Limb (tissue), 2 donors: ENCODE data around the gene AEN.

Experiments used
- DNase-seq, 2 donors: peaks; one replicate each; pipeline ENCODE4 v3.0.0-alpha.2; 2016; ENCODE audit errors: extremely low spot score in 2 of 2

Gene AEN, protein sequence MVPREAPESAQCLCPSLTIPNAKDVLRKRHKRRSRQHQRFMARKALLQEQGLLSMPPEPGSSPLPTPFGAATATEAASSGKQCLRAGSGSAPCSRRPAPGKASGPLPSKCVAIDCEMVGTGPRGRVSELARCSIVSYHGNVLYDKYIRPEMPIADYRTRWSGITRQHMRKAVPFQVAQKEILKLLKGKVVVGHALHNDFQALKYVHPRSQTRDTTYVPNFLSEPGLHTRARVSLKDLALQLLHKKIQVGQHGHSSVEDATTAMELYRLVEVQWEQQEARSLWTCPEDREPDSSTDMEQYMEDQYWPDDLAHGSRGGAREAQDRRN

DNA sequence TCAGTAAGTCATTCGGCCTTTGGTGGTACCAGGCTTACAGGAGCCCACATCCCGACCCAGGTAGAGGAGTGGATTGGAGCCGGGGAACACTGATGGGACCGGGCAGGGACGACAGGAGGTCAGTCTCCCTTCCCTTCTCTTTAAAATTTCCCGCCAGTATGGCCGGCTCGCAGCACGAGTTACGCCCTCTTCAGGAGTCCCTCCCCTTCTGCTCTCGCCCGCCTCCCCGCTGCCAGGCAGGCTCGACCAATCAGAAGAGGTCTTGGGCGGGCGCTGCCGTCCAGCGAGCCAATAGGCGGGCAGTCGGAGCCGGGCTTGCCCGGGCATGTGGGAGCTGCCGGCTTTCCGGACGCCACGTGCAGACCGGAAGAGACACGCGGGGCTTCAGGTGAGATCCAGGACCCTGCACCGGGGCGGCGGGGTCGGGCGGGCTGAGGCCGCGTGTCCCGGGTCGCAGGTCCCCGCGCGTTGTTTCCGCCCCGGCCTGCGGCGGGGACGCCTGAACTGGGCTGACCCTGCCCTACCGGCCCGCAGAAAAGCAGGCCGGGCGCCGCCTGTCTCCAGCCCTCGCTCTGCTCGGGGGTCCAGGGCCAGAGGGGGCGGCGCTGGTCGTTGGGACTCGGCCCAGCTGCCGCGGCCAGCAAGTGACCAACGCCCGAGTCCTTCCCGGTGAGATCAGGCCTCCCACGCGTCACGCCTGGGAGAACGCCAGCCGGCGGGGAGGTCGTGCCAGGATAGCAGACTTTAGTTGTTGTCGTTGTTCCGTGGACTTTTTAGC is at the start of gene AEN:
AEN (plus strand) TSS at position 346 of the 778 bp plus-strand sequence. CDS start 4,870 bp downstream, outside the sequence.
- peak; percentile 97 for DNase-seq

DNA sequence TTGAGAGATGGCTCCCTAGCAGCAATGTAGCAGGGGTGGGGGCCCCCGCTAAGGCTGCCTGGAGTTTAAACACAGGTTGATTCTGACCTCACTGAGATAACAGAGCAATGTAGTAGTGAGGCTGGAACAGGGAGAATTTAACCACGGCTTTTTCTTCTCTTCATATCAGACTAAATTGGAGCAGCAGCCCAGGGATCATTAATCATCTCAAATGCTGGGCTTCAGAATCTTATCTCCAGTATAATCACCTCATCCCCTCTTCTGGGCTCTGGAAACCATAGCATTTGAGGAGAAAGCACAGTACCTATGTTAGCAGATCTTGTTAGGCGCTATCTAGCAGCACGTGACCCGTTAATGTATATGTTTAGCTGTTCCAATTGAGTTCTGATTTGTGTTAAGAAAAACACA is 49.3 kb upstream of the AEN start:
- DNase-seq: no peak

DNA sequence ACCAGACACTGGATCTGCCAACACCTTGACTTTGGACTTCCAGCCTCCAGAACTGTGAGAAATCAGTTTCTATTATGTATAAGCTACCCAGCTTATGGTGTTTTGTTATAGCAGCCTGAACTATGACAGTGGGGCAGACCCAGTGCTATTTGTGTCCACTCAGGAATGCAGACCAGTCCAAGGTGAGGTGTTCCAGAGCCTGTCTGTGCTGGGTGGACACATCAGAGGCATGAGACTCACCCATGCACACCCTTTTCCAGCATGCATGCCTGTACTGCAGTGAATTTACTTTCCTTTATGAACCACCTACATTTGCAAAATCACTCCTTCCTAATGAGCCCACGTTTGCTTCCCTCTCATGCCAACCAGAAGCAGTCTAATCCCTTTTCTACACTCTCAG is 47.1 kb upstream of the AEN start:
- no peak for DNase-seq

DNA sequence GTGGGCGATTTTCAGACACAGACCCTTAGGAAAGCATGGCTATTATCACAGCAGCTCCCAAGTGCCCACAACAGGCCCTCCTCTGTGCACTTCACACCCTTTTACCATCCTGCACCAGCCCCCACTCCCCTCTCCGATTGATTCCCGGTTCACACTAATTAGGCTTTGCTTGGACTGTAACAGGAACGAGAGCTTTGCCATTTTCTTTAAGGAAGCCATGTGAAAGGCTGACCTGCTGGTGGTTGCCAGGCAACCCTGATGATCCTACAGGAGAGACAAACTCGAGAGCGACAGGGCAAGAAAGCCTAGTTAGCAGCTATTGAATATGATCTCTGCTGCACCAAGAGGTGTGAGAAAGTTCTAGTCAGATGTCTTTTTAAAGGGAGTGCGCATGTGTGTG is 46.5 kb upstream of the AEN start:
- DNase-seq: no peak

DNA sequence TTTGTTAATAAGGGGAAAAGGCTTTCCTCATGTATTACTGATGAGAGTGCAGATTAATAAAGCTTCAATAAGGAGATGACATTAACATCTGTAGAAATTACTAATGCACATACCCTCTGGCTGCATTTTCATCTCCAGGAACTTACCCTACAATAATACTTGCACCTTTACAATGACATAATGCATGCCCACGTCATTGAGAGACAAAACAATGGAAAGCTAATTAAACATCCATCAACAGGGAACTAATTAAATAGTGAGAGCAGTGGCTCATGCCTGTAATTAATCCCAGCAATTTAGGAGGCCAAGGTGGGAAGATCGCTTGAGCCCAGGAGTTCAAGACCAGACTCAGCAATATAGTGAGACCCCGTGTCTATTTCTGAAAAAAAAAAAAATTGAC is 41.8 kb upstream of the AEN start:
- no peak for DNase-seq

DNA sequence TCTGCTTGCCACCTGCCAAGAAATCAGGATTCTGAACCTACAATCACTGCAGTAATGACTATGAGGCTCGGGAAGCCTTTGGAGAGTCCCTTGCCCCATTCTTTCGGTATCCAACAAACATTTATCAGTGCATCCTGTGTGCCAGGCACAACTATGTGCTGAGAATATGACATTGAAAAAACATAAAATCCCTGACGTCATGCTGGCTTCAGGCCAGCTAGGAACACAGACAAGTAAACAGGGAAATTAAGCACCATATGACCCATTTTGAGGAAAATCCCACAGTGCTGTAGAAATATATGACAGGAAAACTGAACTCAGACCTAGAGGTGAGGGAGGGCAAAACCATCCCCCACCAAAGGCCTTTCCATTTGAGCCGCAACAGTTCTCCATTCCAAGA is 40.6 kb upstream of the AEN start:
- DNase-seq: no peak

DNA sequence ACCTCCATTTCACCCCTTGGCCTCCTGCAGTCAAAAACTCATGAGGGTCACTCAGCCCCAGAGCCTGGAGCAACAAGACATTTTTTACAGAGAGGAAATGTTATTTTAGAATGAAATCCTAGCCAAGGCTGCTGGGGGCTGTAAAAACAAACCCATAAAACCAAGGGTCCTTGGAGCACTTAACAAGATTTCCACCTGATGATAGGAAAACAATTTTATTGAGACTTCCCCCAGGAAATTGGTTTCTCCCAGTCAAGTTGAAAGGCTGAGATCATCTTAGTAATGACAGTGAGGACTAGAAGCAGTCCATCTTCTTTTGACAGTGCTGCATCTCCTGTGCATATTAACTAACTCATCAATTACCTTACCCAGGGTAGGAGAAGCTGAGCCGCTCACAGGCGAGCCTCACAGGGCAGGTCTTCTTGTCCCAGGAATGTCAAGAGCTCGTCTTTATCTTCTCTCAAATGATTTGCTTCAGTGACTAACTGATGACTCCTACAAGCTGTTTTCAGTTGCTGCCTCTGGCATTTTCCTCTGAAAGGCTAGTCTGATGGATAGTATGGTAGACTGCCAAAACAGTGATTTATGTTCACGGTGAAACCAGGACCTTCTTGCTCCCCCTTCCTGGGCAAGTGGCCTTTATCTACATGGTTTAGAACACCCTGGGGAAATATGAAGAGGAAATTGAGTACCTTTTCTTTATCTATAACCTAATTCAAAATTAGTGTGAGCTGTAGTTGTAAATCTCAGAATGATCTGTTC is 34.6 kb upstream of the AEN start:
- no peak for DNase-seq

DNA sequence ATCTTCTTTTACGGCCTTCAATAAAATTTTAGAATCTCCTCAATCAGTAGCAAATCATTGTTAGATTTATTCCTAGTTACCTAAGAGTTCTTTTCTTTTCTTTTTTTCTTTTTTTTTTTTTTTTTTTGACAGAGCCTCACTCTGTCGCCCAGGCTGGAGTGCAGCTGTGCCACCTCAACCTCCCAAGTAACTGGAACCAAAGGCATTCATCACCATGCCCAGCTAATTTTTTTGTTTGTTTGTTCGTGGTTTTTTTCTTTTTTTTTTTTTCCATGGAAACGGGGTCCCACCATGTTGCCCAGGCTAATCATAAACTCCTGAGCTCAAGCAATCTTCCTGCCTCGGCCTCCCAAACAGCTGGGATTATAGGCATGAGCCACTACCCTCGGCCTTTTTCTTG is 30.4 kb upstream of the AEN start:
- no peak for DNase-seq

DNA sequence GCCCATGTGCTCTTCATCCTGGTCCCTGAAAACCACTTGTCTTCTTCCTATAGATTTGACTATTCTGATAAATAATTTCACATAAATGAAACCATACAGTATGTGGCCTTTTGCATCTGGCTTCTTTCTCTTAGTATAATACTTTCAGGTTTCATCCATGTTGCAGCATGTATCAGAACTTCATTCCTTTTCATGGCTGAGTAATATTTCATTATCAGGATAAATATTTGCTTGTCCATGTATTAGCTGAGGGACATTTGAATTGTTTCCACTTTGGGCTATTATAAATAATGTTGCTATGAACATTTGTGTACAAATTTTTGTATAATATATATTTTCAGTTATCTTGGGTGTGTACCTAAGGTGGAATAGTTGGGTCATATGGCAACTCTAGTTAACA is 29.8 kb upstream of the AEN start:
- no peak for DNase-seq

DNA sequence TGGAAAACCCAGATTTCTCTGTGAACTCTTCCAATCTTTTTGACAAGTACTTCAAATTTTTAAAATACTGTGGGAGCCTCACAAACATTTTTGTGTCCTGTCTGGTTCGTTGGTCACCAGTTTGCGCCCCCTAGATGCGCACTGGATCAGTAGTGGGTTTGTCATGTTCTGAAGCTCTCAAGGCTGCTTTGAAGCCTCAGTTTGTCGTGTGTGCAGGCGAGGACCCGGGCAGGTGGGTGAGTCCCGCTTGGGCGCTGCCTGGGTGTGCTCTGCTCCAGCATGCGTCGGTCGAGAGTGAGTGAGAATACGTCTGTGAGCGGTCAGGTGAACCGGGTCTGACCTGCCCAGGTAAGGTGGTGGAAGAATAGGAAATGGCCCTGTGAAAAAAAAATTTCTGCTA is 17.3 kb upstream of the AEN start:
- DNase-seq: no peak

DNA sequence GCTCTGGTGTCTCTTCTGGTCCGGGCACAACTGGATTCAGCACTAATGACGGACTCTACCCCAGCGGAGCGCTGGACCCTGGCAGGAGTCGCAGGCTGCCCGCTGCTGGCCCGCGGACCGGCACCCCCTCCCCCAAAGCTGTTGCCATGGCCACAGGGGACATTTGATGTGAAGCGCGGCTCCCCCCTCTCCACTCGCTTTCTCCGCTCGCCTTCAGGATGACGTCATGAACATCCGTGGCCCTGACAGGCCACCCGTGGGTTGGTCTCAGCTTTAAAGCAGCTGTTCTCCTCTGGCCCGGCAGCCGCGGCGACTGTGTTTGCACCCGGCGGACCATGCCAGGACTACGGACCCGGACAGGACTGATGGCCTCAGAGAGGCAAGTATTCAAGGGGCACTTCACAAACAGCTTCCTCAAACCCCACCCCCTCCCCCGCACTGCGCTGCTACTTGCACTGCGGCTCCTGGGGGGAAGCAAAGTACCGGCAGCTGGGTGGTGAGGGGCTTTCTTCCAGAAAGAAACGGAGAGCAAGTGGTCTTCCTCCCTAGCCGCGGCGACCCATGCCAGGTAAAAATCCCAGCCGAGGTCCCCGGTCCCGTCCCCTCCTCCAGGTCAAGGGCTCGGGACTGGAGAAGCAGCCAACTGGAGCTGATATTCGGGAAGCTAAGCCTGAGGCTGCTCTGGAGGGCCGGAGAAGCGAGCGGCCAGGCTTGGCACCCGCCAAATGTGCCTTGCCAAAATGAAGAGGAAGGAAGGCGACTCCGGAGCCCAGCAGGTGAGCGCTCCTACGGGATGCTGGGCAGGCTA is 16.6 kb upstream of the AEN start:
- DNase-seq: peak in 1 of 2 donors; percentile 59

DNA sequence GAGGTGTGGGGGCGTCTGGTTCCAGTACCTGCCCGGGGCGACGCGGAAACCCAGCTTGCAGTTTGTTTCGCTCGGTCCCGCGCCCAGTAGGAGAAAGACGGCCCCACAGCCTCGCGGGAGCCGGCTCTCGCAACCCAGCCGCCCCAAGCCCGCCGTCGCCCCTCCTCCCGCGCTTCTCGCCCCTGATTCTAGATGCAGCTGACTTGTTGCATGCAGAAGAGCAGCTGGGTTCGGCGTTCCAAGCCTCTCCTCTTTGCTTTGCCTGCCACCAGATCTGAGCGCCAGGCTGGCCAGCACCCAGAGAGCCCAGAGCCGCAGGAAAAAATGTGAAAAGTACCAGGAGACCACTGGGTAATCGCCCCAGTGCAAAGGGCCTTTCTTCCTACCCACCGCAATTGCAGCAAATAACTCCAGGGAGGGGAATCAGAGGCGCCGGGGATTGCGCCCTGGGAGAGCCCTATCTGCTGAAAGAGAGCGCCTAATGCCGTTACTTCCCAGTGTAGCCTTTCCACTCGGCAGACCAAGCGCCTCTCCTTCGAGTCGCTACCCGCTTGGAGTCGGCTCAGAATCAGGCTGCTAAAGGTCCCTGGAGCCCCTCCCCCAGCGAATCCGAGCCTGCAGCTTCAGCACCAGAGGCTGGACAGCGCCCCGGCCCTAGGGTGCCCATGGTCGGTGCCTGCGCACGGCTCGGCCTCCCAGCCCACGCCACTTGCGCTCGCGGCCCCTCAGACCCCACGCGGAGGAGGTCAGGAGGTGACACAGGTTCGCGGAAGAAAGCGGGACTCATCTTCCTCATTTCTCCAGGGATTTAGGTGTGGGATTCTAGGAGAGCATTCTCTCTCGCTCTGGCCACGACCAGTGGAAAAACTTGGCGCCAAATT is 15.7 kb upstream of the AEN start:
- peak; percentile 34 to 85 for DNase-seq

DNA sequence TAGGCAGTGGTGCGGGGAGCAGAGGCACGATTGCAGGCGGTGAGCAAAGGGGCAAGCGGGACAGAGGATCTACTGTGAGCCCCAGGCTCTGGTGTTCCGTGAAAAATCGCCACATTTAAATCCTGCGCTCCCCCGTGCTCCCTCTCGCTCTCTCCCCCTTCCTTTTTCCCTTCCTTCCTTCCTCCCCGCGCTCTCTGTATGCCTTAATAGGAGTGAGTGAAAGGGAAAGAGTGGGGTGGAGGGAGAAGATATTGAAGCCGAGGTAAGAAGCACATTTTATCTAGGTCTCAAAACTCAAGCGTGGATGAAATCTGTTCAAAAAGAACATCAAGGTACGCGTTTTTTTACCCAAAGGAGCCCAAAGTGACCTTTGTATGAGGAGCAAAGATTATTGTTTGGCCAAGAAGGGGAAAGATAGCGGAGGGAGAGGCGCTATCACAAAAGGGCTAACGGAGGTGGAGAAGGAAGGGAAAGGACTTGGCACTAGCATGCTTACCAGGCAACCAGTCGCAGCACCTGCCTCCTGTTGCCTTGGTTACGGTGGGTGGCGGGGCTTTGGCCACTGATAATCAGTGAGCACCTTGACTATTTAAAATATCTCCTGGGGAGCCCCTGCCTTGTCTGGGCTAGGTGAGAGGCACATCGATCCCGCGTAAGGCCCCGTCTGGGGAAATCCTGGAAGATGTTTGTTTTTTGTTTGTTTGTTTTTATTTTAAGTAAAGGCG is 14.9 kb upstream of the AEN start:
- no peak for DNase-seq

DNA sequence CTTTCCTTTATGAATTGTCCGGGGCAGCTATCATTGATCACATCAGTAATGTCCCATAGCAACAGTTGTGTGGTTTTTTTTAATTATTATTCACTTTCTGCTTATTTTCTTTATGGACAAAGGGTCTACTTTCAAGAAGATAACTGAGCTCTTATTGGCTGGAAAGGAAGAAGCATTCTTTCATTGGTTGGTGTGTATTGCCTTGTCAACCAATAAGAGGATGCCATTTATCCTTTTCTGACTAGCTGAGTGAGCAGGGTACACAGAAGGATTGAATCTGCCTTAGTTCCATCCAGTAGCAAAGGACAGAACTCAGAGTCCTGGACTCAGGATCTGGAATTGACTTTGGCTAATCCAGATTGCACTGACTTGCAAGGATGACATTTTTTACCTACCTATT is 13.2 kb upstream of the AEN start:
- DNase-seq: no peak

DNA sequence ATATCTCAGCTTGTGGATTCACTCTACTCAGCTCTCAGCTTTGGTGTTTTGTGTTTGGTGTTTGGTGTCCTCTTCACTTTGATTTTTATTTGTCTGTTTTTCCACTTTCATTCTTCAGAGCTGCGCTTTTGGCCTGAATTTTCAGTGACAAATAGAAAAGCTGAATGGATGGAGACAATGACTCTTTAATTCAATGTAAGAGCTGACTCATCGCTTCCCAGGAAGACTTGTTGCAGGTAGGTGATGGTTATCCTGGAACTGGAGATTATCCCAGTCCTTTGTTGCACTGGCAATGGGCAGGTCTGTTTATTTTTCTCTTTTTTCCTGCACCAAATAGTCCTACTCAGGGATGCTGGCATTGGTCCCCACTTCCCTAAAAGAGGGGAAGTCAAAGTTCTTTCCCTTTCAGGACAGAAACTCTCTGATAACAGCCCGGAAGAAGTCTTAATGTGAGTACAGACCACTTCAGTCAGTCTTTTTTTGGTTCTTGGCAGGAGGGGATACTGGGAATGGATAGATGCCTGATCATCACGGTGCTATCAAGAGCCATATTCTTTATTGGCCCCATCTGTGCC is 12.4 kb upstream of the AEN start:
- DNase-seq: no peak

DNA sequence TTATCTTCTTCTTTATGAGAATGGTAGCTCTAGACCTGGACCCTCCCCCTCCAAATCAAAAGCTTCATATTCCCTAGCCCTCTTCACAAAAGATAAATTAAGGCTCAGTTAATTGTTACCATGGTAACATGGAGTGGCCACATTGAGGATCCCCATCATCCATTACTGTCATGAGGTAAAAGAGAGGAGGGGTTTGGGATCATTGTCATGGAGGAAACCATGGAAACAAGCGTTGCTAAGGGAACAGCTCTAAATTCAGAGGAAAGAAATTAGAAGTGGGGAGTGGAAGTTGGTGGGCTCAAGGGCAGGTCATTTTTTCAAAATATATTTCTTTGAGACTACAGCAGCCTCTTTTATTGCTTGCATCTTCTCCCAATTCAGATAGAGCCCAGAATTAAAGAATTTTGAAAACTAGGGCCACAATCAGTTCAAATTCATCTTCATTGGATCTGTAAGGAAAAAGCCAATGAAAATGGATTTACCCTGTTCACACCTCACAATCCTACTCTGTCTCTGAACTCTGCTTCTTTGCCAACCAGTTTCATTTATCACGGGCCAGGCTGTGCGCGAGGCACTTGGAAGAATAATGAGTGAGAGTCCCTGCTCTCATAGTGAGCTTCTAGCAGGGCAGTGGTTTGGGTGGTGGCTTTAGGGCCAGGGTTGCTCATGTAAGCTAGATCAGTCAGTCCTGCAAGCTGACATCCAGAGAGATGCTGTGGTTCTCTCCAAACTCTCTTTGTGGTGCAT is 11.6 kb upstream of the AEN start:
- no peak for DNase-seq

DNA sequence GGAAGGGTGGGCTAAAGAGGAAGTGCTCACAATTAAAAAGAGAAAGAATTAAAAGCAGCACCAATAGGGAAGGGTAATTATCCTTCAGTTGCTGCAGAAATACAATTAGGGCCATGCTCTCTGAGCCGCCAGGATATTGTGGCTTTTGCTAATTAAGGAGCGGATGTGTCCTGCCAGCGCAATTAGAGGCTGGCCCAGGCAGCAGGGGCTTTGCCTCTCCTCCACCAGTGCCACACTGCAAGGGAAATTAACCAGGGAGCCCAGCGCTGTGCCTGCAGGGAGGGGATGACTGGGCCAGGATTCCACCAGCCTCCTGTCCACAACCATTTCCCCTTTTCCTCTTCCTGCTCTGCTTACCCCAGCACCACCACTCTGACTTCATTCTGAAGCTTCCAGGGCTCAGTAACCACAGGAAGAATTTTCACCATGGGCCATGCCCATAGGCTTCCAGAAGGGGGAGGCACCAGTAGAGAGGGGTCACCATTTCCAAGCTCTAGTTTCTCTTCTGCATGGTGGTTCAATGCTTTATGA is 10.4 kb upstream of the AEN start:
- DNase-seq: no peak

DNA sequence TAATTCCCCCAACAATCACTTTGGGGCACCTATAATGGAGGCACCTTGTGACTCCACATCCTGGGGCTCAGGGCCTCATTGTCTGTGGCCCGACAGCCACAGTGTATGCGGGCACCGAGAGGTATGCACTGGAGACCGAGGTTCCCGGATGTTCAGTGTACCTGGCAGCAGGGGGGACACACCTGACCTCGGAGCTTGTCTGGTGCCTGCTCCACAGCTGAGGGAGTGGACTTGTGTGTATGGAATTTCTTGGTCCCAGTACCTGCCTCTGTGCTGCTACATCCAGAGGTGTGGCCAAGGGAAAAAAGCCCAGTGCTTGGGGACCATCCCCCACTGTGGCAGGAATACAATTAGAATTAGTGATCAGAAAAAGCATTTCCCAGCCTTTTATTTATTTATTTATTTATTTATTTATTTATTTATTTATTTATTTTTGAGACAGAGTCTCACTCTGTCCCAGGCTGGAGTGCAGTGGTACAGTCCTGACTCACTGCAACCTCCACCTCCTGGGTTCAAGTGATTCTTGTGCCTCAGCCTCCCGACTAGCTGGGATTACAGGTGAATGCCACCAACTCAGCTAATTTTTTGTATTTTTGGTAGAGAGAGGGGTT is 8.8 kb upstream of the AEN start:
- DNase-seq: no peak
